GM18868 (cell line): Measurements from ENCODE around the gene ZBTB7A.

ENCODE experiments used
- ATAC-seq: cut with Tn5 transposase; IDR thresholded peaks from one replicate; pipeline ENCODE4 v1.9.1; 2021; ENCODE audit warnings: mild to moderate bottlenecking, moderate library complexity; ENCODE audit not compliant: unreplicated experiment

The ZBTB7A gene

DNA sequence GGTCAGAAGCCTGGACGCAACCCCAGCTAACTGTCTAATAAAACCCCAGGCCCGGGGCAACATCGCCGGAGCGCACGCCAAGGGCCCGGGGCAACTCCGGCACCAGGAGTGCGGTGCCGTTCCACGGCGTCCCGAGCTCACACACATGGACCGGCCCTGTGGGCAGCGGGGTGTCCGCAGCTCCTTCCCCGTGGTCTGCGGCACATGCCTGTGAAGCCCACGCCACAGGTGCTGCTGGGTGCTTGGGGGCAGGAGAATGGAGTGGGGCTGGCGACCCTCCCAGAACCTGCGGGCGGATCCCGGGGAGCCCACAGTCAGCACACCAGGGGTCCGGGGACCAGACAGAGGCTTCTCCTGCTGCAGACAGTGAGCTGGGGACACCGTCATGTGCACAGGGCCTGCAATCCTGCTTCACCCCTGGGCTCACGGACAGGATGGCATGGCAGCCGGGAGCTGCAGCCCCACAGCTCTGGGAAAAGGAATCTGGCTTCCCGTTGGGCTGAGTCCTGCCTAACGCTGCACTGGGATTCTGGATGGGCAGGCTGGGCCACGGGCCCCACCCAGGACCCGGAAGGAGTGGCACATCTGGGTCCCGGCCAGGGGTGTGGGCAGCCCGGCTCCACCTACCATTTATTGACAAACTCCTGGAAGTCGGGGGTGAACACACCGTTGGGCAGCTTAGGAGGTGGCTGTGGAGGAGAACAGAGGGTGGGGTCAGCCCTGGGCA is 28.2 kb upstream of the ZBTB7A start:
- ATAC-seq, result no peak

DNA sequence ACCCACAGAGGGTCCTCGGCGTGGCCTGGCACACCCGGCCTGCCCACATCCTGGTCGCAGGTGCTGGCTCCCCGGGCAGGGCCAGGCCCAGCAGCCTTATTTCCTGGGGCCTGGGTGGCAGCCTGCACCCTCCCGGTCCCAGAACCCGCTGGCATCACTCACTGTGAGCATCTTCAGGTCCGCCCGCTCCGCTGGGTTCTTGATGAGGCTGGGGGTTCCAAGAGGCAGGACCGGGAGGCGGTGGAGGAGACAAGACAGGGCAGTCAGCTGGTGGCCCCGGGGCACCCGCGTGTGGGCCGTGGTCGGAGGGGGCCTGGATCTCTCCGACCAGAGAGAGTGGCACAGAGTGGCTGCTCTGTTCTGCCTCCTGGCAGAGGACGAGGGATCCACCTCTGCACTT is 27.6 kb upstream of the ZBTB7A start:
- no peak for ATAC-seq

DNA sequence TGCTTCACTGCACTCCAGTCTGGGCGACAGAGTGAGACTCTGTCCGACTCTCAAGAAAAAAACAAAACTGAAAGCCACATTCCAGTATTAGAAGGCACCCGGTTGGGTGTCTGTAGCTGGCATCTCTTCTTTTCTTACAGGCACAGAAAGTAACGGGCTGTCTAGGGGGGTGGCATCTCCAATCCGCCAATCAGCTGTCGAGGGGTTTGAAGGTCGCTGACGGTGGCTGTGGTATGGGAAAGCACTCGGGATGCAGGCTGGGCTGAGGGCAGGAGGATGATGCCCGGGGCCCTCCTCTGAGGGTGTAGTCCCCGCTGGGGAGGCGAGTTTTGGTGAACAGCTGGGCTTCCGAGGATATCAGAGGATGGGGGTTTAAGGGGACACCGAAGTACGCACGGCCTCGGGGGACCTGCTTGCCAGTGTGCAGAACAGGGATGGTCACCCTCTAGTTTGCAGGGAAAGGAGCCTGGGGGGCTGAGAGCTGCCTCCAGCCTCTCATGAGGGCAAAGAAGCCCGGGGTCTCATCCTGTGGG is 27.0 kb upstream of the ZBTB7A start:
- ATAC-seq, result no peak

DNA sequence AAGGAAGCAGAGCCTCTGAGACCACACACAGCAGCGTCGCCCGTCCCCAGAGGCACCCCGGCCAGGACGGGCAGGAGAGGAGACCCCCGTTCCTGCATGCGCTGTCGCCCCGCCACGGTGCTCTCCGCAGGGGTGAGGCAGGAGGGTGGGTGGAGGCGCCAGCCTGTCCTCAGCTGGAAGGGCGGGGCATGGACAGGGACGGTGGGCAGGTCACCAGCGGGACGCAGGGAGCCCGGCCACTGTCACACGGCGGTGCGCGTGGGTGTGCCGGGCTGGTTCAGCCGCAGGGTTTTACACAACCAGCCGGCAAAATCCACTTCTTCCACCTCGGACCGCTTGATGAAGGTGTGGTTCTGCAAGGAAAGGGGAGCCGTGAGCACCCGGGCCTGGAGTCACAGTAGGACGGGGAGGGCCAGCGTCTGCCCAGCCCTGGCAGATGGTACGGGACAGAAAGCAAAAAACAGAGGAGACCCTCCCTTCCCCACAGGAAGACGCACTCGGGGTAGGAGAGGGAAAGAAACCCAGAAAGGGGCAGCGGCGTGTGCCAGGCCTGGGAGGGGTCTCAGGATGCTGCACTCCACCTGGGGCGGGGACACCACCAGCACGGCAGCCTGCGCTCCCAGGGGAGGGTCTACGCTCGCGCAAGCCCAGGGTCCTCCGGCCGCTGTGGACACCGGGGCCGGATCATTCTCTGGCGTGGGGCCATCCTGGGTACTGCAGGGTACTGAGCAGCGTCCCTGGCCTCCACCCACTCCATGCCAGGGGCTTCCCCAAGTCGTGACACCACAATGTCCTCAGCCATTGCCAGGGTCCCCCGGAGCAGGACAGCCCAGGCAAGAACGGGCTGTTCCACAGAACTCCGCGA is 23.9 kb upstream of the ZBTB7A start:
- ATAC-seq, result no peak

DNA sequence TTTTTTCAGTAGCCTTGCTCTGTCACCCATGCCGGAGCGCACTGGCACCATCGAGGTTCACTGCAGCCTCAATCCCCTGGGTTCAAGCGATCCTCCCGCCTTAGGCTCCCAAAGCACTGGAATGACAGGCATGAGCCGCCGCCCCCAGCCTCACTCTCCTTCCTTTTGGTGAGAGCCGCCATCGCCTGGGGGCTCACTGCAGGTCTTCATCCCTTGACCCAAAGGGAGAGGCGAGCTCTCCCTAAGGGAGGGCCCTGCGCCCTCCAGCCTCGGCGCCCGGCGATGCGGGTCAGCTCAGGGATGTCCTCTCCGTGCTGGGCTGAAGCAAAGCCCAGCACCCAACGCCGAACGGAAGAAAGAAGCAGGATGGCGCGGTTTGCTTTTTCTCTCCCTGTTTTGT is 23.2 kb upstream of the ZBTB7A start:
- ATAC-seq, result no peak

DNA sequence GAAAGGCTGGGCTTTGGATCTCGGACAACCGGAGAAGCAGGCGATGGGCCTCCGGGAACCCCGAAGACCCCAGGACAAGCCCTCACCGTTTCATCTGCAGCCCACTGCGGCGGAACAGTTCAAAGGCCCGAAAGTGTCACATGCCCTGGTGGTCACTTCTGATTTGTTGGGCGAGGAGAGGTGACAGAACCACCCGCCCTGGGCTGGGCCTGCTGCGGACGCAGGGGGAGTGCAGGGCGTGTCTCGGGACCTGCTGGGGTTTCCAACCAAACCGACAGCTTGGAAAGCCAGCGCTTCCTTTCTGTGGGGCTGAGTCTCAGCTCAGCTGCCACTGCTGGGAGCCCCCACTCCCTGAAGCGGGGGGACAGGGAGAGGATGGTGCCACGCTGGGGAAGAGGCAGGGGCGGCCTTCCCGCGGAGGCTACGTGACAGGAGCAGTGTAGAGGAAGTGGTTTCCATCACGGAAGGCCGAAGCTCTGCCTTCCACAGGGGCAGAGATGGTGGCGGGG is 22.8 kb upstream of the ZBTB7A start:
- no peak for ATAC-seq

DNA sequence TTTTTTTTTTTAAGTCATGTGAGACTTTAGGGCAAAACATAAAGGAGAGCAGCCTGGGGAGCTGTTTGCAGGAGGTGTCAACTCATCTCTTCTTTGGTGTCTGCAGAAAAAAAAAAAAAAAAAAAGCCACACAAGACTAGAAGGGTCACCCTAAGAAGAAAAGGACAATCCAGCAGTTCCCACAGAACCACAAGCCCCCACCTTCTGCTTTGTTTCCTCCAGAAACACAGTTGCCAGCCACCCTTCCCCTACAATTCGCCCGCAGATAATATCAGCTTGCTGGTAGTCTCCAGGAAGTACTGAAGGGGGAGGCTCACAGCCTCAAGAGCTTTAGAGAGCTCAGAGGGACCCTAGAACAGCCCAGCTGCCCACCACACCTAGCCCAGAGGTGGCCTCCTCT is 22.3 kb upstream of the ZBTB7A start:
- ATAC-seq, result no peak

DNA sequence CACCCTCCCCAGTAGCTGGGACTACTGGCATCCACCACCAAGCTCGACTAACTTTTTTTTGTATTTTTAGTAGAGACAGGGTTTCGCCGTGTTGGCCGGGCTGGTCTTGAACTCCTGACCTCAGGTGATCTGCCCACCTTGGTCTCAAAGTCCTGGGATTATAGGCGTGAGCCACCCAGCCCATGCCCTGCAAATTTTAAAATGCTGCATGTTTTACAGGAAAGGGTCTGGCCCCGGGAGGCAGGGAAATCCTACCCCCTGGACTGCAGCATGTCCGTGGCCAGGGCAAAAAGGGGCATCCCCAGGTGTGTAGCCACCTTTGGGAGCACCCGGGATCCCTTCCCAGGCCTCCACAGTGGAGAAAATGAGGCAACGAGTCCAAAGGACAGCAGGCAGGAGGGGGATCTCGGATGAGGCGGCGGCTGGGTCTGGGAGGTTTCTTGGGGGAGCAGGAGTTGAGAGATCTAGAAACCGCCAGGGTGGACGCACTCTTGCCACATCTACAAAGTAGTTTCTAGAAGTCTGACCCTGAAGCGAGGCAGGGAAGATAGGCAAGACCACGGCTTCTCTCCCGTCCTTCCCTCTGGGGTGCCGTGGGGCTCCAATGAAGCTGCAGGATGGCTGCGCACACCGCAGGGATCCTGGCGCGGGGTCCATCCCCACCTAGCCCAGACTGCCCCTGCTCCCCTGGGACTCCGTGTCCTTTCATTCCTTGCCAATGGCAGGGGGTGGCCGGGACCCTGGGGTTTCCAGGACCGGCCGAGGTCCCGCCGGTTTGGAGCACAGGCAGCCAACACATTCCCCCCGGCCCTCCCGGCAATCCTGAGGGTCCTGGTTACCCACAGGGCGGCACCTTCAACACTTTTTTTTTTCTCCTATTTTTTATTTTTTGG is 21.3 kb upstream of the ZBTB7A start:
- no peak for ATAC-seq

DNA sequence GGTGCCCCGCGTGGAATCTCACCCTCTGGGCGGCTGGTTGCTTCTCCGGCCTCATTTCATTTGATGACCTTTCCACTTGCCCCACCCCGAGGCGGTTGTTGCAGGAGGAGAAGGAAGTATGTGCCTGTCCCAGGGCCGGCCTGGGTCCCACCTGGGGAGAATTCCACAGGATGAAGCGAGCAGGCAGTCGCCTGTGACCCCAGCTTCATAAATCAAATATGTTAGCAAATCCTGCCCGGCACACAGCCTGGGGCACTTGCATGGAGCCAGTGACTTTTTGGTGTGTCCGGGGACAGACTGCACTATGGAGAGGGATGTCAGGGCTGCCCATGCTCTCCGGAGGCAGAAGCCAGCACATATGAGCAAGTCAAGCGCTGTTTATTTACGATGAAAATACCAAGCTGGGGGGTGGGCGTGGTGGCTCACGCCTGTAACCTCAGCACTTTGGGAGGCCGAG is 19.7 kb upstream of the ZBTB7A start:
- no peak for ATAC-seq

DNA sequence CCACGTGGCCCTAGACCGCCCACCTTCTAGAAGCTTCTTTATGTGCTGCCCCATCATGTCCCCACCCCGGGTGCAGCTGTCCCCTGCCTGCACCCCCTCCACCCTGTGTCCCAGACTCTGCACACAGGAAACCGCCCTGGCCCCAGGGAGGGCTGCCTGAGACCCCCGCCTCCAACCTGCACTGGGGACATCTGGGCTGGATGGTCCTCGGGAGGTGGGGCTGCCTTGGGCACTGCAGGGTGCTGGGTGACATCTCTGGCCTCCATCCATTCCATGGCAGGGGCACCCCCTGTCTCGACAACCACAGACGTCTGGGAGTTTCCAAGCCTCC is 17.8 kb upstream of the ZBTB7A start:
- ATAC-seq, result no peak

DNA sequence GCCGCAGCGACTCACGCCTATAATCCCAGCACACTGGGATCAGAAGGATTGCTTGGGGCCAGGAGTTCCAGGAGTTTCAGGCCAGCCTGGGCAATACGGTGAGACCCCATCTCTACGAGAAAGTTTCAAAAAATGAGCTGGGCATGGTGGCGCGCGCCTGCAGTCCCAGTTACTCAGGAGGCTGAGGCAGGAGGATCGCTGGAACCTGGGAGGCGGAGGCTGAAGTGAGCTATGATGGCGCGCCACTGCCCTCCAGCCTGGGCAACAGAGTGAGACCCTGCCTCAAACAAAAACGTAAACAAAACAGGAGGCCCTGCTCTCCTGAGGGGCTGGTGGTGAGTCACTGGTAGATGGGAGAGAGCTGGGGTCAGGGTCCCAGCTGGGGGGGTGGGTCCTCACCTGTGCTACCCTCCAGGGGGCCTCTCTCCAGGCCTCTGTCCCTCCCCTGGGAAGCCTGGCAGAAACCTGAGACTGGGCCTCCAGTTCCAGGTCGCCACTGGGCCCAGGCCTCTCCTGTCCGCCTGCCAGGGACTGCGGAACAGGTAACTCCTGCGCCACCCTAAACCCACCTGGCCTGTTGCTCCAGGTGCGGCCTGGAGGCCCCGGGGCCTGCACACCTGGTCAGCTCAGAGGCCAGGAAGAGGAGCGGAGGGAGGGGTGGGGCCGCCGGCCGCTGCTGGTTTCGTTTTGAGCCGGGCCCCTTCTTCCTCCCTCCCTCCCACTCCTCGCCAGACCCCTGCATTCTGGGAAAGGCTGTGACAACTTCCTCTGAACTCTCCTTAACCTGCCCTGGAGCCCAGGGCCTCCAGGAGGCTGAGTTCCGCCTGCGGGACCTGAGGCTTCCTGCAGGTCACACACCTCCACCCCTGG is 17.2 kb upstream of the ZBTB7A start:
- no peak for ATAC-seq

DNA sequence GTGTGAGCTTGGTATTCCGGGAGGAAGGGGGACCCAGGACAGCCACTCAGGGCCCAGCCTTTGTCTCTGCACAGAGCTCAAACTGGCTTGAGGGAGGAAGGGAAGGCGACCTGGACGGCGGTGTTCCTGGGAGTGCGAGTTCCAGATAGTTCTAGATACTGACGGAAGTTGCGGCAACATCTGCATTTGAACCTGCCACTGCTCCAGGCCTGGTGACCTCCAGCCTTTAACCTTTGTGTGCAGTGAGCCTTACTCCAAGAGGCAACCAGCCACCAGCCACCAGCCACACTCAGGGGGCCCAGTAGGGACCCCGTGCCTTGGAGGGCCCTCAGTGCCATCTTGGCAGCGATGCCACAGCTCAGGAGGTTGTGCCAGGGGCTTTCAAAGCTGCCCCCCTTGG is 15.5 kb upstream of the ZBTB7A start:
- ATAC-seq, result no peak

DNA sequence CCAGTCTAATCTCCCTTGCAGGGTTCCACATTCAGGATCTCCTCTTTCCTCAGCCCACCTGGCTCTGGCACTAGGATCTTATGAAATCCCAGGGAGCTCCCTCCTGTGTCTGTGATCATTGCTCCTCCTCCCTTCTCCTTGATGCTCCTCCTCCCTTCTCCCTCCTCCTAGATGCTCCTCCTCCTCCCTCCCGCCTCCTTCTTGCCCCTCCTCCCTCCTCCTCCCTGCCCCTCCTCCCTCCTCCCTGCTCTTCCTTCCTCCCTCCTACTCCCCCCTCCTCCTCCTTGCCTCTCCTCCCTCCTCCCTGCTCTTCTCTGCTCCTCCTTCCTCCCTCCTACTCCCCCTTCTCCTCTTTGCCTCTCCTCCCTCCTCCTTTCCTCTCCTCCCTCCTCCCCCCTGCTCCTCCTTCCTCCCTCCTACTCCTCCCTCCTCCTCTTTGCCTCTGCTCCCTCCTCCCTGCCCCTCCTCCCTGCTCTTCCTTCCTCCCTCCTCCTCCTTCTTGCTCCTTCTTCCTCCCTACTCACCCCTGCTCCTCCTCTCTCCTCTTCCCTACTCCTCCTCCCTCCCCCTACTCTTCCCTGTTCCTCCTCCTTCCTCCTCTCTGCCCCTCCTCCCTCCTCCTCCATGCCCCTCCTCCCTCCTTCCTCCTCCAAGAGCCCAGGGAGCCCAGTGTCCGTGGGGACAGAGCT is 14.9 kb upstream of the ZBTB7A start:
- no peak for ATAC-seq

DNA sequence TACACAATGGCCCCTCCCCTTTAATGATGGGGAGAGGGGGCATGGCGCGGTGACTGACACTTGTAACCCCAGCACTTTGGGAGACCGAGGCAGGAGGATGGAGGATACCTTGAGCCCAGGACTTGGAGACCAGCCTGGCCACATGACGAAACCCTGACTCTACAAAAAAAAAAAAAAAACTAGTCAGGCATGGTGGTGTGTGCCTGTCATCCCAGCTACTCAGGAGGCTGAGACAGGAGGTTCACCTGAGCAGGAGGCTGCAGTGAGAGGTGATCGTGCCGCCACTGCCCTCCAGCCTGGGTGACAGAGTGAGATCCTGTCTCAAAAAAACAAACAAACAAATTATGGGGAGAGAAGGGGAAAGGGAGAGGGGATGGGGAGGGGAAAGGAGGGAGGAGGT is 13.8 kb upstream of the ZBTB7A start:
- ATAC-seq, result no peak

DNA sequence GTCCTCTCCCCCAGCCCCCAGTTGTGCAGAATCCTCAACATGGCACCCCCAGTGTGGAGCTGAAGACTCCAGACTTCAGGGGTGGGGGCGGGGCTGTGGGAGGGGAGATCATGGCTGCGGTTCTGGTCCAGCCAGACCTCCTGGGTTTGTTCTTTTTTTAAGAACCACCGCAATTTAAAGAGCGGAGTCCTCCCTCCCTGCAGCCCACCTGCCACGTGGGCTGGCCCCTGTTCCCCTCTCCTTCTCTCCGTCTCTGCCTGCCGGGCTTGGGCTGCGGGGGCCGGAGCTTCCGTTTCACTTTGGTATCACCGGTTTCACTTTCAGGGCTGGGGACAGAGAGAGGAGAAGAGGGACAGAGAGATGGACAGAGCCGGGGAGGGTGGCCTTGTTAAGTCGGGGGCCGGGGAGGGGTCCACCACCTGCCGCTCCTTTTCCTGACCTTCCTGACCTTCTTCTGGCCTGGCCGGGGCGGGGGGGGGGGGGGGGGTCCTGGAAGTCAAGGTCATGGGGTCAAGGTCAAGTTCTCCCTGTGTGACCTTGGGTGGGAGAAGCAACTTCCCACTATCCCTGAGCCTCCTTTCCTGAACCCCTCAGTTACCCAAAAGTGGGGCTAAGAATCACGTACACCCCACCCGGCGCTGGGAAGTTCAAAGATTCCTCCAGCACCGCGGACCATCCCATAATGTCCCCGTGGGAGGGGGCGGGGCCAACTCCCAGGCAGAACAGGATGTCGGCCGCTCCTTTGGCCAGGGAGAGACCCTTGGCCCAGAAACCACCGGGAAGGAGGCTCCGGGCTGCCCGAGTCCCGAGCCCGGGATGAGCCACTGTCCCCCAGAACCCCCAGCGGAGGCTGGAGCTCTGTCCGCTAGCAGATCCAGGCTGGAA is 11.3 kb upstream of the ZBTB7A start:
- ATAC-seq, result no peak

DNA sequence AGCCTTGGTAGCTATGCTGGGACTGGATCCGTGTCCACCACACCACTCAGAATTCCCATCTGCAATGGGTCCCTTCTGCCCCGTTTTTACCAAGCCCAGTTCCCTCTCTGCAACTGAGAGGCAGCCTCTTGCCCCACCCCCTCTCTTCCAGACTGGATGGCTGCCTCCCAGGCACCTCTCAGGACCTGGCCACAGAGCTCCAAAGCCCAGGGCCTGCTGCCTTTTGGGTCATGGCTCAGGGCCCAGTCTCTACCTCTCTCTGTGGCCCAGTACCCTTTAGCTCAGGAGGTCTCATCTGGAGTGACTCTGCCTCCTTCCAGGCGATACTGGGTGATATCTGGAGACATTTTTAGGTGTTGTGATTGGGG is 10.3 kb upstream of the ZBTB7A start:
- no peak for ATAC-seq

DNA sequence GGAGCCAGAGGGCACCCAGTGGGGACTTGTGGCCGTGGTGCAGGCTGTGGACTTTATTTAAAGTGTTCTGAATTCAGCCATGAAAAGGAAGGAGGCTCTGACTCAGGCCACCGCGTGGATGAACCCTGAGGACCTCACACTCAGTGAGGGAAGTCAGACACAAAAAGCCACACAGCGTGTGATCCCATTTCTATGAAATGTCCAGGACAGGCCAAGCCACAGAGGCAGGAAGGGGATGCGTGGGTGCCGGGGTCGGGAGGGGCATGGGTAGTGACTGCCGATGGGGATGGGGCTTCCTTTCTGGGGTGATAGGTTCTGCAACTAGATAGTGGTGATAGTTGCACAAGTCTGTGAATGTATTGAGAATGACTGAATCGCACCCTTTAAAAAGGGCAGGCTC is 8.7 kb upstream of the ZBTB7A start:
- no peak for ATAC-seq

DNA sequence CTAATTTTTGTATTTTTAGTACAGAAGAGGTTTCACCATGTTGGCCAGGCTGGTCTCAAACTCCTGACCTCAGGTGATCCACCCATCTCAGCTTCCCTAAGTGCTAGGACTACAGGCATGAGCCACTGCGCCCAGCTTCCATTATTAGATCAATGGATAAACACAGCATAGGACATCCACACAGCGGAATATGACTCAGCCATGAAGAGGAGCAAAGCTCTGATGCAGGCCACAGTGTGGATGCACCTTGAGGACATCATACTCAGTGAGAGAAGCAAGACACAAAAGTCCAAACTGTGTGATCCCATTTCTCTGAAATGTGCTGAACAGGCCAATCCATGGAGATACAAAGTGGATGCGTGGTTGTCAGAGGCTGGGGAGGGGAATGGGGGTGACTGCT is 4.9 kb upstream of the ZBTB7A start:
- no peak for ATAC-seq
